T-helper 2 cell treated with Interferon-gamma antibody and Interleukin-4, amounts not matched to agents 5 μg/mL and 100 μg/mL, for 36 hours (primary cell): ENCODE data around the gene ZEB1.

Experiments used
- DNase-seq: peaks from one replicate; pipeline ENCODE4 v3.0.0; 2021; ENCODE audit warnings: low spot score
- H3K27ac Mint-ChIP-seq: one replicate; pipeline ENCODE4 v1.8.0; 2021; ENCODE audit warnings: mild to moderate bottlenecking, mixed read lengths
- H3K27me3 Mint-ChIP-seq: one replicate; pipeline ENCODE4 v1.8.0; 2021; ENCODE audit warnings: low read depth, mixed read lengths
- H3K36me3 Mint-ChIP-seq: one replicate; pipeline ENCODE4 v1.8.0; 2021; ENCODE audit warnings: low read depth, mixed read lengths
- H3K4me1 Mint-ChIP-seq: one replicate; pipeline ENCODE4 v1.8.0; 2021; ENCODE audit warnings: low read depth, mixed read lengths
- H3K4me3 Mint-ChIP-seq: one replicate; pipeline ENCODE4 v1.8.0; 2022; ENCODE audit warnings: mild to moderate bottlenecking, moderate library complexity, mixed read lengths
- H3K9me3 Mint-ChIP-seq: one replicate; pipeline ENCODE4 v1.8.0; 2021; ENCODE audit warnings: mixed read lengths

Gene ZEB1

DNA sequence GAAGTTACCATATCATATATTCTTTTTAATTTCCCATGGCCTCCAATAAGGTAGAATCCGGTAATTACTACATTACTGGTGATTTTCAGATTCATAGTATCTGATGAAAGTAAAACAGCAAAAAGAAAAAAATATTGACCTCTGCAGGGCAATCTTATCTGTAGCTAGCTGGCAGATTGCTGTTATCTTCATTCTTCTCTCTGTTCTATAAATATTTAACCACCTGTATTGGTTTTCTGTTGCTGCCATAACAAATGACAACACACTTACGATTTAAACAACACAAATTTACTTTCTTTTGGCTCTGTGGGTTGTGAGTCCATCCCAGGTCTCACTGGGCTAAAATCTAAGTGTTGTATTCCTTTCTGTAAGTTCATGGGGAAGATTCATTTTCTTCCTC, 164.5 kb downstream of the ZEB1 start:
- no peak for DNase-seq
- peaks cover 24% of the 10 kb centered on the region for H3K36me3 Mint-ChIP-seq
- H3K9me3 Mint-ChIP-seq, result peaks cover 19% of the 10 kb centered on the region
- H3K27ac Mint-ChIP-seq, result no peak overlapping the region
- H3K4me1 Mint-ChIP-seq, result peaks cover 6% of the 10 kb centered on the region
- H3K4me3 Mint-ChIP-seq, result no peak overlapping the region
- no peaks in the 10 kb centered on the region for H3K27me3 Mint-ChIP-seq

DNA sequence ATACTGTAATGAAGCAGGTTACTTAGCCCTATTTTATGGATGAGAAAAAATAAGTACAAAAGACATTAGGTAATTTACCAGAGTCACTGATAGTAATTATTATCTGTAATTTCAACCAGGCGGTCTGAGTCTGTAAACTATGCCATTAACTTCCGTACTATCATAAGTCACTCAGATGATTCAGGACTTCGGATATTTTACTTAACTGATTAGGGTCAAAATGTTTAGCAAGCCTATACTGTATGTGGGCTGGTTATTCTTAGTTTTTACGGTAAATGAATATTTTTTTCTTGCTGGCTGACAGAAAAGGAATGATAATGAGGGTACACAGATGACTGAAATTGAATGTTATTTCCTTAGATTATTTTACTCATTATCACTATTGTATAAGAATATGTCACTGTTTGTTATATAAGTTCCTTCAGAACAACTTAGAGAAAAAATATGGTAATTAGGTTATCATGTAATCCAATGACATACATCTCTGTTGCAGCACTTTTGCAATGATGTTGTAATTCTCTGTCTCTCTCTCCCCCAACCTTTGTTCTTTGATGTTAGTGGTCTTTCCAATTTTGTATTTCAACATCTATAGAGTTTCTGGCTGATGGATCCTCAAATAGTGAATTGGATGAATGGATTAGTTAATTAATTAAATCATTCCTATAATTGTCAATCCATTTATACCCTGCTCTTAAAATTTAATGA, 165.6 kb downstream of the ZEB1 start:
- H3K27ac Mint-ChIP-seq, result no peak overlapping the region
- H3K4me1 Mint-ChIP-seq, result peaks cover 2% of the 10 kb centered on the region
- no peak overlapping the region for H3K4me3 Mint-ChIP-seq
- H3K9me3 Mint-ChIP-seq, result peaks cover 20% of the 10 kb centered on the region
- peaks cover 28% of the 10 kb centered on the region for H3K36me3 Mint-ChIP-seq
- H3K27me3 Mint-ChIP-seq, result no peaks in the 10 kb centered on the region
- no peak for DNase-seq

GRCh38 chr10:31490858-31491504, 172.0 kb downstream of the ZEB1 start:
- Mint-ChIP-seq H3K36me3 (peaks cover 19% of the 10 kb centered on the region), H3K27ac (no peak overlapping the region)
- no peak for DNase-seq

DNA sequence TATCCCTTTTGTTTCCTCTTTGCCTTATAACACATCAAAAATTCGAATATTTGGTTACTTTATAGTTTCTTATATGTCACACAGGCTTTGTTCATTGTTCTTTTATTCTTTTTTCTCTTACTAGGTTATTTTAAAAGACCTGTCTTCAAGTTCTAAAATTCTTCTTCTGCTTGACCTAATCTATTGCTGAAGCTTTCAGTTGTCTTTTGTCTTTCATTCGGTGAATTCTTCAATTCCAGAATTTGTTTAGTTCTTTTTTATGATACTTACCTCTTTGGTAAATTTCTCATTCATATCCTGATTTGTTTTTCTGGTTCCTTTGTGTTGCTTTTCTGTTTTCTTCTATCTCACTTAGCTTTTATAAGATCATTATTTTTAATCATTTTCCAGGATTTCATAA, 188.4 kb downstream of the ZEB1 start:
- H3K9me3 Mint-ChIP-seq, result peaks cover 52% of the 10 kb centered on the region
- no peak overlapping the region for H3K4me3 Mint-ChIP-seq
- H3K36me3 Mint-ChIP-seq, result peaks cover 77% of the 10 kb centered on the region
- no peaks in the 10 kb centered on the region for H3K27me3 Mint-ChIP-seq
- H3K27ac Mint-ChIP-seq, result no peak overlapping the region
- H3K4me1 Mint-ChIP-seq, result peaks cover 6% of the 10 kb centered on the region
- DNase-seq, result no peak

More at GRCh38 chr10:31490858-31491504, 172.0 kb downstream of the ZEB1 start:
- no peaks in the 10 kb centered on the region for H3K27me3 Mint-ChIP-seq
- H3K4me1 Mint-ChIP-seq, result peaks cover 13% of the 10 kb centered on the region
- peaks cover 20% of the 10 kb centered on the region for H3K9me3 Mint-ChIP-seq
- no peak overlapping the region for H3K4me3 Mint-ChIP-seq

DNA sequence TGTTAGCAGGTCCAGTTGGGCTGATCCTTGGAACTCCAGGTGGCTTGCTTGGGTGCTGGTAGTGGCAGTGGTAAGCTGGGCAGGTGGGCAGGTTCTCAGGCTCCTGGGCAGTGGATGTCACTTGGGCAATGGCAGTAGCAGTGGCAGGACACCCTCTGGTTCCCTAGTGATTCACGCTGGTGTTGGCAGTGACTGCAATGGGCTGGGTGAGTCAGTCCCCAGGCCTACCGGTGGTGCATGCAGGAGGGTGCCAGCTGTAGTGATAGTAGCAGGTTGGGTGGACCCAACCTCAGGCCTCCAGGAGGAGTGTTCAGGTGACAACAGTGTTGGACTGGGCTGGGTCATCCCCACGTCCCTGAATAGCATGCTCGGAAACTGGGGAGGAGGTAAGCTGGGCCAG, 189.2 kb downstream of the ZEB1 start:
- peaks cover 72% of the 10 kb centered on the region for H3K36me3 Mint-ChIP-seq
- H3K27ac Mint-ChIP-seq, result no peak overlapping the region

DNA sequence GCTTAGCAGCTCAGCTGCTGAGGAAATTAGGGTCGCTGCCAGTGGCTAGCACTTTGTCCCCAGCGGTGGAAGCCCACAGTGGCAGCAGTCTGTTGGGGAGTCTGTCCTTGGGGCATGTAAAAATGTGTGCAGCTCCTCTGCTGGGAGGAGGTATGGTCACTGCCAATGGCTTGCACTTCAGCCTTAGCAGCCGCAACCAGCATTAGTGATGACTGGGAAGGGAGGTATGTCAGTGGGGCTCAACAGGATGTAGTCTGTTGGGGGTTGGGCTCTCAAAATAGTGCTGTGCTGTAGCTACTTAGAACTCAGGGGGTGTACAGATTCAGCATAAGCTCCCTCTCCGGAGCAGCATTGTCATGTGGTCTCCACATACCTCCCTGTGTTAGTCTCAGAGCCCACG, 189.9 kb downstream of the ZEB1 start:
- peaks cover 66% of the 10 kb centered on the region for H3K36me3 Mint-ChIP-seq
- H3K9me3 Mint-ChIP-seq, result peaks cover 46% of the 10 kb centered on the region
- DNase-seq, result no peak
- H3K27ac Mint-ChIP-seq, result no peak overlapping the region
- H3K4me3 Mint-ChIP-seq, result no peak overlapping the region
- no peaks in the 10 kb centered on the region for H3K27me3 Mint-ChIP-seq
- peaks cover 6% of the 10 kb centered on the region for H3K4me1 Mint-ChIP-seq

More for the DNA sequence above, 189.2 kb downstream of the ZEB1 start:
- Mint-ChIP-seq H3K27me3 (no peaks in the 10 kb centered on the region), H3K9me3 (peaks cover 52% of the 10 kb centered on the region), H3K4me1 (peaks cover 6% of the 10 kb centered on the region), H3K4me3 (no peak overlapping the region)
- DNase-seq, result no peak

GRCh38 chr10:31509989-31510388, 191.0 kb downstream of the ZEB1 start:
- Mint-ChIP-seq H3K9me3 (peaks cover 35% of the 10 kb centered on the region), H3K4me3 (no peak overlapping the region), H3K4me1 (peaks cover 6% of the 10 kb centered on the region), H3K27me3 (no peaks in the 10 kb centered on the region), H3K36me3 (peaks cover 62% of the 10 kb centered on the region), H3K27ac (no peak overlapping the region)
- DNase-seq, result no peak

- no peak for DNase-seq
- Mint-ChIP-seq H3K27me3 (no peaks in the 10 kb centered on the region), H3K4me3 (no peak overlapping the region), H3K9me3 (no peaks in the 10 kb centered on the region), H3K4me1 (no peaks in the 10 kb centered on the region), H3K27ac (no peak overlapping the region), H3K36me3 (peaks cover 35% of the 10 kb centered on the region)
Observed at GRCh38 chr10:31515116-31515515, 196.1 kb downstream of the ZEB1 start.

DNA sequence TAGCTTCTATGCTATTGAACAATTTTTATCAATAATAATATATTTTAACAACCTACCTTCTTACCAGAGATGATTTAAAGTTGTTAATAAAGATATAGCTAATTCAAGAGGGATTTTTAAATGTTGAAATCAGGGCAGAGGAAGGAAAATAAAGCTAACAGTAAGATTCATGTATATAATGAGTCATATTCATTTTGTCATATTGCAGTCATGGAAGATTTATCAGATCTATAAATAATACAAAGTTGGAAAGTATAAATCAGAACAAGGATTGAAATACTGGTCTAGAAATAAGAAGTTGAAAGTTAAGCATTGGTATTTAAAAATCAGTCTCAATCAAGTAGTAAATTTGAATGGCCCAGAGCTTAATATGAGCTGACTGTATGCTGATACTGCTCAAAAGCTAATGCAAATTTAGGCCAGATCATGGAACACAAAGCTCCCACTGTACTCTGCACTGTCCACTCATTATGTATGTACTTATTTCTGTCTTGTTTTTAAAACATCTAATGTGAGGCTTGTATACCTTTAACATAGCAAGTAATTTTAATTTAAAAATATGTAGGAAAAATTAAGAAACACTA, 196.9 kb downstream of the ZEB1 start:
- no peaks in the 10 kb centered on the region for H3K9me3 Mint-ChIP-seq
- no peaks in the 10 kb centered on the region for H3K4me1 Mint-ChIP-seq
- DNase-seq, result no peak
- H3K4me3 Mint-ChIP-seq, result no peak overlapping the region
- no peak overlapping the region for H3K27ac Mint-ChIP-seq
- H3K36me3 Mint-ChIP-seq, result peaks cover 36% of the 10 kb centered on the region
- H3K27me3 Mint-ChIP-seq, result no peaks in the 10 kb centered on the region

DNA sequence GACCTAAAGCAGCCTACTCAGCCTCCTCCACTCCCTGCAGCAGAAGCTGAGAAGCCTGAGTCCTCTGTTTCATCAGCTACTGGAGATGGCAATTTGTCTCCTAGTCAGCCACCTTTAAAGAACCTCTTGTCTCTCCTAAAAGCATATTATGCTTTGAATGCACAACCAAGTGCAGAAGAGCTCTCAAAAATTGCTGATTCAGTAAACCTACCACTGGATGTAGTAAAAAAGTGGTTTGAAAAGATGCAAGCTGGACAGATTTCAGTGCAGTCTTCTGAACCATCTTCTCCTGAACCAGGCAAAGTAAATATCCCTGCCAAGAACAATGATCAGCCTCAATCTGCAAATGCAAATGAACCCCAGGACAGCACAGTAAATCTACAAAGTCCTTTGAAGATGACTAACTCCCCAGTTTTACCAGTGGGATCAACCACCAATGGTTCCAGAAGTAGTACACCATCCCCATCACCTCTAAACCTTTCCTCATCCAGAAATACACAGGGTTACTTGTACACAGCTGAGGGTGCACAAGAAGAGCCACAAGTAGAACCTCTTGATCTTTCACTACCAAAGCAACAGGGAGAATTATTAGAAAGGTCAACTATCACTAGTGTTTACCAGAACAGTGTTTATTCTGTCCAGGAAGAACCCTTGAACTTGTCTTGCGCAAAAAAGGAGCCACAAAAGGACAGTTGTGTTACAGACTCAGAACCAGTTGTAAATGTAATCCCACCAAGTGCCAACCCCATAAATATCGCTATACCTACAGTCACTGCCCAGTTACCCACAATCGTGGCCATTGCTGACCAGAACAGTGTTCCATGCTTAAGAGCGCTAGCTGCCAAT, 202.2 kb downstream of the ZEB1 start:
- H3K4me1 Mint-ChIP-seq, result peaks cover 1% of the 10 kb centered on the region

DNA sequence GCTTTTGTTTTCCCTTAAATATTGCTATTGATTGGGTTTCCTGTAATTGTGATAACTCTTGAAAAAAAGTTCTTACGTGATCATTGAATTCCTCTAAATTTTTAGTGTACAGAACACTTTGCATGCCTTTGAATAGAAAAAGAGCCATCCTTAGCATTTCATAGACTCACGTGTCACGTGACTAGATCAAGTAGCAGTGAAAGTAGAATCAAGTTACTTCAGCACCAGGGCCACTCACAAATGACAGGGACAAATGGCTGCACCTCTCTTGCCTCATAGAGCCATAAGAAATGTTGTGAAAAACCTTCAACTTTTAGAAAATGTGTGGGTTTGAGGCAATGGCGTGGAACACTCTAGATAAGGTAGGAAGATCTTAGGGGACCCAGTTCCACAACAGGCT, 203.8 kb downstream of the ZEB1 start:
- Mint-ChIP-seq H3K9me3 (no peaks in the 10 kb centered on the region), H3K4me1 (peaks cover 6% of the 10 kb centered on the region), H3K27ac (no peak overlapping the region), H3K27me3 (no peaks in the 10 kb centered on the region), H3K36me3 (peaks cover 53% of the 10 kb centered on the region), H3K4me3 (no peak overlapping the region)
- DNase-seq, result no peak

More for the DNA sequence above, 202.2 kb downstream of the ZEB1 start:
- no peak overlapping the region for H3K4me3 Mint-ChIP-seq
- H3K9me3 Mint-ChIP-seq, result no peaks in the 10 kb centered on the region
- H3K27ac Mint-ChIP-seq, result peak overlapping the region; percentile 20
- peaks cover 52% of the 10 kb centered on the region for H3K36me3 Mint-ChIP-seq
- DNase-seq, result no peak
- H3K27me3 Mint-ChIP-seq, result no peaks in the 10 kb centered on the region

DNA sequence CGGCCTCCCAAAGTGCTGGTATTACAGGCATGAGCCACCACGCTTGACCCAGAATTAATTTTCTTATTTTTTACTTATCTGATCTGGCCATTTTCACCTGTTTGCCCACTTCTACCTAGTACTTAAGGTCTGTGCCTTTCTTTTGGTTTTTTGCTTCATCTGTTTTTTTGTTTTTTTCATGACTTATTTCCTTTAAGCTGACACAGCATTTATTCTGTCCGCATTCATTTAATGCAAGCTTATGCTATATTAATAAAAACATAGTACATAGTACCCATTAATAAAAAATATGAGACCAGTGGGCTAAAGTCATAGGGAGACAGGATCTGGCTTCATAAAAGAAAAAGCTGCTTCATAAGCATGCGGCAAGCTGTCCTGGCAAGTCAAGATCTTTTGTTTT, 205.4 kb downstream of the ZEB1 start:
- Mint-ChIP-seq H3K4me1 (peaks cover 6% of the 10 kb centered on the region), H3K27me3 (no peaks in the 10 kb centered on the region), H3K27ac (no peak overlapping the region), H3K9me3 (no peaks in the 10 kb centered on the region), H3K36me3 (peaks cover 51% of the 10 kb centered on the region), H3K4me3 (no peak overlapping the region)
- no peak for DNase-seq

DNA sequence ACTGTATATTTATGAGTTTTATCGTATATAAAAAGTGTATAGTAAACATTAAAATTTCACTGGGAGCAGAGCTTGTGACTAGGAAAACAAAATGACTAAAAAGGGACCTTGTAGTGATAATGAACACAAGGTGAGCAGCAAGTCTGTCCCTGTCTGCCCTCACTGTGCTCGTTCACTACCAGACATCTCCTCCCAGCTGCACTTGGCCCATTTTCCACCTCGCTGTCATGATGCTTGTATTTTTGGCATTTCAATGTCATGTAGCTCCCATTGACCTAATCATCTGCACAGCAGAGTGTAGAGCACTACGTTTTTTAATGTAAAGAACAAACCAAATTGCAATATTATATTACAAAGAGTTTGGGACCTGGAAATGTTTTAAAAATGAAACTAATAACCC, 207.2 kb downstream of the ZEB1 start:
- peaks cover 6% of the 10 kb centered on the region for H3K4me1 Mint-ChIP-seq
- no peak overlapping the region for H3K4me3 Mint-ChIP-seq
- H3K27ac Mint-ChIP-seq, result no peak overlapping the region
- no peaks in the 10 kb centered on the region for H3K9me3 Mint-ChIP-seq
- H3K27me3 Mint-ChIP-seq, result no peaks in the 10 kb centered on the region
- DNase-seq, result no peak
- peaks cover 39% of the 10 kb centered on the region for H3K36me3 Mint-ChIP-seq

GRCh38 chr10:31526681-31527080, 207.7 kb downstream of the ZEB1 start:
- Mint-ChIP-seq H3K9me3 (no peaks in the 10 kb centered on the region), H3K36me3 (peaks cover 34% of the 10 kb centered on the region), H3K27me3 (no peaks in the 10 kb centered on the region), H3K27ac (peak overlapping the region; percentile 43), H3K4me3 (no peak overlapping the region), H3K4me1 (peaks cover 6% of the 10 kb centered on the region)
- no peak for DNase-seq
